Right lobe of liver (tissue), 6 donors: ENCODE measurements around the gene LRRC18. TPM values are rescaled to one million over a fixed set of nuclear protein-coding genes. Genes with fewer than 3 reads are reported as not detected.

Source experiments
- ATAC-seq, 4 donors: fragments of 200-7000 bp; cut with Tn5 transposase; one replicate each; pipeline ENCODE4 v1.9.1; 2020; ENCODE audit warnings: mild to moderate bottlenecking in 4 of 4, moderate library complexity in 4 of 4
- DNase-seq, 3 donors: peaks; one replicate each; pipeline ENCODE4 v3.0.0-alpha.2; 2020
- H3K27ac ChIP-seq, 3 donors: fragments of 200-600 bp; one replicate each; pipeline ENCODE4 v1.8.0; 2022
- H3K27me3 ChIP-seq, 2 donors: fragments of 200-600 bp; one replicate each; pipeline ENCODE4 v1.8.0; 2022
- H3K36me3 ChIP-seq, 4 donors: fragments of 200-600 bp; sonication (generic) in 1 of 4; one replicate each; pipeline versions ENCODE4 v1.5.1 to v1.8.0; 2017 to 2022; ENCODE audit warnings: control low read depth in 1 of 4
- H3K4me1 ChIP-seq, 4 donors: fragments of 200-600 bp; sonication (generic) in 1 of 4; one replicate each; pipeline versions ENCODE4 v1.5.1 to v1.8.0; 2017 to 2022; ENCODE audit warnings: control low read depth in 1 of 4
- H3K4me3 ChIP-seq, 3 donors: fragments of 200-600 bp; one replicate each; pipeline ENCODE4 v1.8.0; 2022
- H3K9me3 ChIP-seq, 4 donors: fragments of 200-600 bp; sonication (generic) in 1 of 4; one replicate each; pipeline versions ENCODE4 v1.5.1 to v1.8.0; 2017 to 2022; ENCODE audit warnings: control low read depth in 1 of 4
- CTCF ChIP-seq, 4 donors: fragments of 200-600 bp in 3 of 4; fragments of 450-650 bp in 1 of 4; IDR thresholded peaks; one replicate each; pipeline versions ENCODE4 v1.5.1 to v1.8.0; 2016 to 2022; ENCODE audit warnings: antibody characterized with exemption in 4 of 4, mild to moderate bottlenecking in 2 of 4
- POLR2A ChIP-seq: fragments of 450-650 bp; IDR thresholded peaks from one replicate; pipeline ENCODE4 v1.6.1; 2017; ENCODE audit warnings: antibody characterized with exemption, mild to moderate bottlenecking
- WGBS: methylation state at CpG from one replicate; pipeline ENCODE4 v1.1.6; 2018; ENCODE audit warnings: low coverage, low lambda C conversion rate; ENCODE audit not compliant: insufficient coverage; ENCODE audit errors: missing lambda C conversion rate; 5-methylcytosine and 5-hydroxymethylcytosine counted together
- intact Hi-C, 2 donors: fragments of 100-400 bp; cut with DNase I; formaldehyde crosslinking; loops; one replicate each; pipeline versions ENCODE4 v1.11.2 to v1.14.1; 2022
- total RNA-seq, 6 experiments: library from RNA; depleted of rRNA in 2 of 6; stranded (reverse); fragments of >200 nt in 2 of 6; fragmentation: NEBNext Ultra II Directional in 3 of 6; extraction: Animal tissue kit (Norgen Biotek cat#: 25700) in 3 of 6; gene quantifications; one replicate each; pipeline versions ENCODE4 v1.1.0 to v1.2.4, GENCODE V29; 2016 to 2023
- donor health status: DM: no; HTN: yes; CAD: no.
- donor health status: DM: no; HTN: no; CAD: no.
- donor health status: DM: no; HTN: no; CAD: no.
- donor health status: DM: no; HTN: yes; CAD: no.
- donor health status: DM: no; HTN: yes; CAD: no.

Gene LRRC18
- total RNA-seq, 6 experiments from 2014 or later = not detected

GRCh38 chr10:48935577-48935976 is 4.1 kb downstream of the LRRC18 start:
- Histone ChIP-seq H3K9me3 (no peaks in the 10 kb centered on the region), H3K36me3 (no peaks in the 10 kb centered on the region), H3K4me3 (no peak overlapping the region), H3K27ac (no peak overlapping the region), H3K27me3 (no peaks in the 10 kb centered on the region), H3K4me1 (no peaks in the 10 kb centered on the region)
- ATAC-seq = no peak
- no peak for TF ChIP-seq CTCF (IDR thresholded peaks at IDR 0.05)
- no peak for TF ChIP-seq POLR2A
- no peak for DNase-seq
- intact Hi-C loops = no loop called here

GRCh38 chr10:48934672-48935501 is 4.8 kb downstream of the LRRC18 start:
- Histone ChIP-seq H3K27me3 (no peaks in the 10 kb centered on the region), H3K9me3 (no peaks in the 10 kb centered on the region), H3K36me3 (no peaks in the 10 kb centered on the region), H3K4me3 (no peak overlapping the region), H3K4me1 (no peaks in the 10 kb centered on the region), H3K27ac (no peak overlapping the region)
- ATAC-seq (peak in 1 of 4 donors; percentile 24), DNase-seq (peak in 1 of 3 donors; percentile 23)
- 49% methylated on average over 15 of the region's 18 CpGs for WGBS
- no peak for TF ChIP-seq POLR2A
- no peak for TF ChIP-seq CTCF (IDR thresholded peaks at IDR 0.05)
- intact Hi-C loops = no loop called here

GRCh38 chr10:48932831-48933664 is 6.6 kb downstream of the LRRC18 start:
- Histone ChIP-seq H3K27me3 (no peaks in the 10 kb centered on the region), H3K9me3 (no peaks in the 10 kb centered on the region), H3K36me3 (no peaks in the 10 kb centered on the region), H3K4me1 (no peaks in the 10 kb centered on the region), H3K27ac (no peak overlapping the region), H3K4me3 (no peak overlapping the region)
- 77% methylated on average over 5 of the region's 7 CpGs for WGBS
- ATAC-seq (no peak), DNase-seq (no peak)
- intact Hi-C loops = no loop called here
- TF ChIP-seq POLR2A = no peak
- TF ChIP-seq CTCF (IDR thresholded peaks at IDR 0.05) = no peak

GRCh38 chr10:48931188-48931587 is 8.5 kb downstream of the LRRC18 start:
- 35% methylated on average over 4 of the region's 4 CpGs for WGBS
- no peaks in the 10 kb centered on the region for H3K9me3 ChIP-seq
- no peak overlapping the region for H3K4me3 ChIP-seq
- no peak for TF ChIP-seq POLR2A
- TF ChIP-seq CTCF (IDR thresholded peaks at IDR 0.05) = no peak
- DNase-seq (no peak), ATAC-seq (no peak)
- H3K27ac ChIP-seq = no peak overlapping the region
- H3K4me1 ChIP-seq = no peaks in the 10 kb centered on the region
- intact Hi-C loops = no loop called here
- H3K36me3 ChIP-seq = no peaks in the 10 kb centered on the region
- H3K27me3 ChIP-seq = no peaks in the 10 kb centered on the region
